Measurements from ENCODE around the gene RNF223.

Gene RNF223

GRCh38 chr1:1043411-1043810 lies 30.7 kb downstream of the RNF223 start:
- Histone ChIP-seq H3K9me3 (ENCODE audit: insufficient read depth, low read length) (no peaks in the 10 kb centered on the region), H3K27me3 (ENCODE audit: low read depth, low read length) (peaks cover 2% of the 10 kb centered on the region; the same call in 1 of the 2 replicates), H3K27ac (ENCODE audit: low read length) (no peak overlapping the region), H3K79me2 (ENCODE audit: low read length) (no peaks in the 10 kb centered on the region), H4K20me1 (ENCODE audit: insufficient read depth, low read length) (peaks cover 2% of the 10 kb centered on the region; the same call in 1 of the 2 replicates), H3K36me3 (replicated peaks; ENCODE audit: low read depth, low read length) (no peaks in the 10 kb centered on the region), H3K4me3 (ENCODE audit: low read length) (no peak overlapping the region), H3K9ac (ENCODE audit: low read length) (no peak overlapping the region), H2AFZ (ENCODE audit: low read depth, low read length) (no peak overlapping the region), H3K4me2 (ENCODE audit: low read length) (no peak overlapping the region), H3K4me1 (ENCODE audit: low read length) (peaks cover 13% of the 10 kb centered on the region)
- TF ChIP-seq CTCF (IDR thresholded peaks at IDR 0.05; ENCODE audit: low read depth, low read length) = no peak
- no peak for TF ChIP-seq EZH2phosphoT487 (IDR thresholded peaks at IDR 0.05; ENCODE audit: low read depth)

GRCh38 chr1:1042835-1043234 lies 31.3 kb downstream of the RNF223 start:
- Histone ChIP-seq H3K9me3 (ENCODE audit: insufficient read depth, low read length) (no peaks in the 10 kb centered on the region), H3K79me2 (ENCODE audit: low read length) (no peaks in the 10 kb centered on the region), H3K27ac (ENCODE audit: low read length) (no peak overlapping the region), H4K20me1 (ENCODE audit: insufficient read depth, low read length) (peaks cover 6% of the 10 kb centered on the region; the same call in 1 of the 2 replicates), H3K9ac (ENCODE audit: low read length) (no peak overlapping the region), H3K4me3 (ENCODE audit: low read length) (no peak overlapping the region), H3K27me3 (ENCODE audit: low read depth, low read length) (peaks cover 5% of the 10 kb centered on the region; the same call in 1 of the 2 replicates), H3K4me1 (ENCODE audit: low read length) (peaks cover 17% of the 10 kb centered on the region), H3K36me3 (replicated peaks; ENCODE audit: low read depth, low read length) (no peaks in the 10 kb centered on the region), H2AFZ (ENCODE audit: low read depth, low read length) (no peak overlapping the region), H3K4me2 (ENCODE audit: low read length) (no peak overlapping the region)
- TF ChIP-seq EZH2phosphoT487 (IDR thresholded peaks at IDR 0.05; ENCODE audit: low read depth) (no peak), CTCF (IDR thresholded peaks at IDR 0.05; ENCODE audit: low read depth, low read length) (no peak)

- no peak overlapping the region for H3K4me2 ChIP-seq (ENCODE audit: low read length)
- H3K27me3 ChIP-seq (ENCODE audit: low read depth, low read length) = peaks cover 8% of the 10 kb centered on the region; the same call in 1 of the 2 replicates
- H3K9ac ChIP-seq (ENCODE audit: low read length) = no peak overlapping the region
- no peak overlapping the region for H3K27ac ChIP-seq (ENCODE audit: low read length)
- H3K79me2 ChIP-seq (ENCODE audit: low read length) = no peaks in the 10 kb centered on the region
- peaks cover 6% of the 10 kb centered on the region; the same call in 1 of the 2 replicates for H4K20me1 ChIP-seq (ENCODE audit: insufficient read depth, low read length)
- H3K4me3 ChIP-seq (ENCODE audit: low read length) = no peak overlapping the region
- H2AFZ ChIP-seq (ENCODE audit: low read depth, low read length) = no peak overlapping the region
- TF ChIP-seq CTCF (IDR thresholded peaks at IDR 0.05; ENCODE audit: low read depth, low read length) (no peak), EZH2phosphoT487 (IDR thresholded peaks at IDR 0.05; ENCODE audit: low read depth) (no peak)
- H3K9me3 ChIP-seq (ENCODE audit: insufficient read depth, low read length) = no peaks in the 10 kb centered on the region
- H3K4me1 ChIP-seq (ENCODE audit: low read length) = peaks cover 17% of the 10 kb centered on the region
- no peaks in the 10 kb centered on the region for H3K36me3 ChIP-seq (replicated peaks; ENCODE audit: low read depth, low read length)
Observed at GRCh38 chr1:1041873-1042272, 32.2 kb downstream of the RNF223 start.

- H2AFZ ChIP-seq (ENCODE audit: low read depth, low read length) = no peak overlapping the region
- H3K4me3 ChIP-seq (ENCODE audit: low read length) = no peak overlapping the region
- TF ChIP-seq EZH2phosphoT487 (IDR thresholded peaks at IDR 0.05; ENCODE audit: low read depth) (no peak), CTCF (IDR thresholded peaks at IDR 0.05; ENCODE audit: low read depth, low read length) (no peak)
- no peaks in the 10 kb centered on the region for H3K36me3 ChIP-seq (replicated peaks; ENCODE audit: low read depth, low read length)
- H3K27ac ChIP-seq (ENCODE audit: low read length) = no peak overlapping the region
- no peak overlapping the region for H3K4me2 ChIP-seq (ENCODE audit: low read length)
- H3K79me2 ChIP-seq (ENCODE audit: low read length) = no peaks in the 10 kb centered on the region
- peaks cover 6% of the 10 kb centered on the region; the same call in 1 of the 2 replicates for H4K20me1 ChIP-seq (ENCODE audit: insufficient read depth, low read length)
- H3K27me3 ChIP-seq (ENCODE audit: low read depth, low read length) = peaks cover 8% of the 10 kb centered on the region; the same call in 1 of the 2 replicates
- no peak overlapping the region for H3K9ac ChIP-seq (ENCODE audit: low read length)
- peaks cover 17% of the 10 kb centered on the region for H3K4me1 ChIP-seq (ENCODE audit: low read length)
- no peaks in the 10 kb centered on the region for H3K9me3 ChIP-seq (ENCODE audit: insufficient read depth, low read length)
Observed at GRCh38 chr1:1041092-1041523, 33.0 kb downstream of the RNF223 start.

All from OCI-LY3 (cell line).